Measurements from ENCODE around the gene EXOC4.

The EXOC4 gene

GRCh38 chr7:134029743-134030142 lies 776.9 kb downstream of the EXOC4 start:
- H3K27me3 Mint-ChIP-seq (ENCODE audit: low read depth): no peaks in the 10 kb centered on the region
- H3K27ac Mint-ChIP-seq: no peak overlapping the region
- no peak for TF ChIP-seq CTCF (IDR thresholded peaks at IDR 0.05; ENCODE audit: unreplicated experiment in 3 of 3)
- H3K4me3 Mint-ChIP-seq: no peak overlapping the region
- H3K4me1 Mint-ChIP-seq: peaks cover 48% of the 10 kb centered on the region
- H3K36me3 Mint-ChIP-seq (ENCODE audit: low read depth): peaks cover 26% of the 10 kb centered on the region
- peaks cover 9% of the 10 kb centered on the region for H3K9me3 Mint-ChIP-seq

- peaks cover 9% of the 10 kb centered on the region for H3K9me3 Mint-ChIP-seq
- H3K27me3 Mint-ChIP-seq (ENCODE audit: low read depth): no peaks in the 10 kb centered on the region
- no peak for TF ChIP-seq CTCF (IDR thresholded peaks at IDR 0.05; ENCODE audit: unreplicated experiment in 3 of 3)
- H3K36me3 Mint-ChIP-seq (ENCODE audit: low read depth): peaks cover 27% of the 10 kb centered on the region
- H3K27ac Mint-ChIP-seq: no peak overlapping the region
- peaks cover 41% of the 10 kb centered on the region for H3K4me1 Mint-ChIP-seq
- H3K4me3 Mint-ChIP-seq: no peak overlapping the region
These were observed 777.6 kb downstream of the EXOC4 start for GRCh38 chr7:134030460-134030865.

GRCh38 chr7:134031835-134032617 lies 779.1 kb downstream of the EXOC4 start:
- H3K36me3 Mint-ChIP-seq (ENCODE audit: low read depth): peaks cover 25% of the 10 kb centered on the region
- H3K4me3 Mint-ChIP-seq: no peak overlapping the region
- TF ChIP-seq CTCF (IDR thresholded peaks at IDR 0.05; ENCODE audit: unreplicated experiment in 3 of 3): peak in 1 of 3 experiments; percentile 17
- H3K4me1 Mint-ChIP-seq: peaks cover 30% of the 10 kb centered on the region
- H3K27me3 Mint-ChIP-seq (ENCODE audit: low read depth): no peaks in the 10 kb centered on the region
- H3K27ac Mint-ChIP-seq: no peak overlapping the region
- H3K9me3 Mint-ChIP-seq: peaks cover 9% of the 10 kb centered on the region

- Mint-ChIP-seq H3K27me3 (ENCODE audit: low read depth) (no peaks in the 10 kb centered on the region), H3K4me1 (peaks cover 30% of the 10 kb centered on the region), H3K27ac (no peak overlapping the region), H3K4me3 (no peak overlapping the region), H3K36me3 (ENCODE audit: low read depth) (peaks cover 14% of the 10 kb centered on the region), H3K9me3 (peaks cover 4% of the 10 kb centered on the region)
- TF ChIP-seq CTCF (IDR thresholded peaks at IDR 0.05; ENCODE audit: unreplicated experiment in 3 of 3): no peak
These were observed 781.8 kb downstream of the EXOC4 start for GRCh38 chr7:134034652-134035051.

GRCh38 chr7:134037991-134038390 lies 785.1 kb downstream of the EXOC4 start:
- Mint-ChIP-seq H3K27ac (no peak overlapping the region), H3K4me3 (no peak overlapping the region), H3K9me3 (no peaks in the 10 kb centered on the region), H3K27me3 (ENCODE audit: low read depth) (no peaks in the 10 kb centered on the region), H3K36me3 (ENCODE audit: low read depth) (peaks cover 10% of the 10 kb centered on the region), H3K4me1 (peaks cover 6% of the 10 kb centered on the region)
- TF ChIP-seq CTCF (IDR thresholded peaks at IDR 0.05; ENCODE audit: unreplicated experiment in 3 of 3): no peak

GRCh38 chr7:134040988-134041387 lies 788.1 kb downstream of the EXOC4 start:
- no peak overlapping the region for H3K27ac Mint-ChIP-seq
- no peak overlapping the region for H3K4me3 Mint-ChIP-seq
- no peak for TF ChIP-seq CTCF (IDR thresholded peaks at IDR 0.05; ENCODE audit: unreplicated experiment in 3 of 3)
- peaks cover 6% of the 10 kb centered on the region for H3K4me1 Mint-ChIP-seq
- H3K9me3 Mint-ChIP-seq: no peaks in the 10 kb centered on the region
- peaks cover 5% of the 10 kb centered on the region for H3K36me3 Mint-ChIP-seq (ENCODE audit: low read depth)
- no peaks in the 10 kb centered on the region for H3K27me3 Mint-ChIP-seq (ENCODE audit: low read depth)

Measured in nephron (organoid).